Measurements from ENCODE around the gene ARHGAP31.

GRCh38 chr3:119436977-119437376 lies 142.8 kb downstream of the ARHGAP31 start:
- no peak for TF ChIP-seq CTCF (IDR thresholded peaks at IDR 0.05 in 8 of 11, conservative IDR thresholded peaks at IDR 0.05 in 3 of 11)
- no peak for TF ChIP-seq POLR2A (IDR thresholded peaks at IDR 0.05)
